Measurements from ENCODE around the gene MATN3. TPM values are rescaled to one million over a fixed set of nuclear protein-coding genes. Genes with fewer than 3 reads are reported as not detected.

Gene MATN3
- total and polyA plus RNA-seq, 5 donors from 2014 or later = not detected

DNA sequence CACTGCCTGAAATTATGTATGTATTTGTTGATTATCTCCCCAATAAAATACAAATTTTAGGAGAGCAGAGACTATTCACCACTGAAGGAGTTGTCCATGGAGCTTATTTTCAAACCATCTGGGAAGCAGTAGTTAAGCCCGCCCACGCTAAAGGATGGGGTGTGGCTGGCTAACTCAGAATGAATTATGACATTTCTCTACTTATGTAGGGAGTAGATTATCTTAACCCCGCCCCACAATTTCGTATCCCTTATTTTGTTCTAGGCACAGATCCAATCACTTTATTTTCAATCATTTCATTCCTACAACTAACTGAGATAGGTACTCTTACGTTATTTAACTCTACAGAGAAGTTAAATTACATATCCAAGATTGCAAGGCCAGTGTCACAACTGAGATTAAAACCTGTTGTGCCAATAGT lies 40.4 kb upstream of the MATN3 start:
- DNase-seq (no peak), ATAC-seq (ENCODE audit: low read depth in 2 of 2) (no peak)
- Histone ChIP-seq H3K4me3 (ENCODE audit: low read depth, low read length) (peak overlapping the region; percentile 94), H3K4me1 (ENCODE audit: control insufficient read depth, insufficient read depth, low read length, poor library complexity, severe bottlenecking) (peaks cover 32% of the 10 kb centered on the region), H3K36me3 (ENCODE audit: control insufficient read depth, insufficient read depth, low read length) (no peaks in the 10 kb centered on the region), H3K27me3 (ENCODE audit: control insufficient read depth, insufficient read depth, low read length) (peaks cover 28% of the 10 kb centered on the region), H3K27ac (ENCODE audit: insufficient read depth, low read length, poor library complexity, severe bottlenecking) (no peak overlapping the region), H3K9me3 (ENCODE audit: control insufficient read depth in 2 of 2, low read length in 2 of 2) (no peaks in the 10 kb centered on the region)
- no peak overlapping the region for H3K4me3 Mint-ChIP-seq
- peaks cover 0 to 4% (median 0%) of the 10 kb centered on the region in 7 donors for H3K9me3 Mint-ChIP-seq
- peaks cover 22 to 27% (median 24%) of the 10 kb centered on the region in 4 donors for H3K4me1 Mint-ChIP-seq
- H3K27ac Mint-ChIP-seq = no peak overlapping the region
- peaks cover 36% of the 10 kb centered on the region for H3K27me3 Mint-ChIP-seq
- H3K36me3 Mint-ChIP-seq = no peaks in the 10 kb centered on the region

DNA sequence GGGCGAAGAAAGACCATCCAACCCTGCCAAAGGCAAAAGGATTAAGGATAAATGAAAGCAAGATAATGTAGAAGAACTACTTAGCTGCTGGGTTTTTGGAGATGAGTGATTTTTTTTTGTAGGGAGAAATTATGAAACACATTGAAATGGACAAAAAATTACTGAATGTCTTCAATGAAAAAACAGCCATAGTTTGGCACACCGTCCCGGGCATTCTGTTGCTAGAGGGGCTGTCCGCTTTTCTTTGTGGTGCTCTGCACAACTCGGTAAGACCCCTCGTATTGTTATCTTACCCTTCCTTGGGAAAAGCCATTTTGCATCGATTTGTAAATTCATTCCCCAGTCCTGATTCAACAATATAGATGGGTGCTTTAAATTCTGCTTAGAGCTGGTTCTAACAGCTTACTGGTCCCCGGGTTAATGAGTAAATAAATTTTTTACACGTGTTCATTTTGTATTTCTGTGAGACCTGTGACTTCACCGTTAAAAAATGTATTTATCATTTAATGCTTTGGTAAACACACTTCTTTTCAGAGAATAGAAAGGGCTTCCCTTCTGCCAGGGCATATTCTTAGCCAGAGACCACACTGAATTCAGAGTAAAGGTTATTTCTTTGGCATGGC lies 39.9 kb upstream of the MATN3 start:
- Mint-ChIP-seq H3K9me3 (no peaks in the 10 kb centered on the region), H3K4me3 (no peak overlapping the region), H3K36me3 (no peaks in the 10 kb centered on the region), H3K4me1 (peaks cover 25 to 31% (median 28%) of the 10 kb centered on the region in 4 donors), H3K27ac (no peak overlapping the region), H3K27me3 (peaks cover 31% of the 10 kb centered on the region)
- peaks cover 34% of the 10 kb centered on the region for H3K4me1 ChIP-seq (ENCODE audit: control insufficient read depth, insufficient read depth, low read length, poor library complexity, severe bottlenecking)
- H3K36me3 ChIP-seq (ENCODE audit: control insufficient read depth, insufficient read depth, low read length) = no peaks in the 10 kb centered on the region
- DNase-seq = peak in 1 of 3 donors; percentile 9
- H3K4me3 ChIP-seq (ENCODE audit: low read depth, low read length) = peak overlapping the region; percentile 94
- peaks cover 23% of the 10 kb centered on the region for H3K27me3 ChIP-seq (ENCODE audit: control insufficient read depth, insufficient read depth, low read length)
- no peak for ATAC-seq (ENCODE audit: low read depth in 2 of 2)
- no peaks in the 10 kb centered on the region for H3K9me3 ChIP-seq (ENCODE audit: control insufficient read depth in 2 of 2, low read length in 2 of 2)
- H3K27ac ChIP-seq (ENCODE audit: insufficient read depth, low read length, poor library complexity, severe bottlenecking) = peak overlapping the region; percentile 99

DNA sequence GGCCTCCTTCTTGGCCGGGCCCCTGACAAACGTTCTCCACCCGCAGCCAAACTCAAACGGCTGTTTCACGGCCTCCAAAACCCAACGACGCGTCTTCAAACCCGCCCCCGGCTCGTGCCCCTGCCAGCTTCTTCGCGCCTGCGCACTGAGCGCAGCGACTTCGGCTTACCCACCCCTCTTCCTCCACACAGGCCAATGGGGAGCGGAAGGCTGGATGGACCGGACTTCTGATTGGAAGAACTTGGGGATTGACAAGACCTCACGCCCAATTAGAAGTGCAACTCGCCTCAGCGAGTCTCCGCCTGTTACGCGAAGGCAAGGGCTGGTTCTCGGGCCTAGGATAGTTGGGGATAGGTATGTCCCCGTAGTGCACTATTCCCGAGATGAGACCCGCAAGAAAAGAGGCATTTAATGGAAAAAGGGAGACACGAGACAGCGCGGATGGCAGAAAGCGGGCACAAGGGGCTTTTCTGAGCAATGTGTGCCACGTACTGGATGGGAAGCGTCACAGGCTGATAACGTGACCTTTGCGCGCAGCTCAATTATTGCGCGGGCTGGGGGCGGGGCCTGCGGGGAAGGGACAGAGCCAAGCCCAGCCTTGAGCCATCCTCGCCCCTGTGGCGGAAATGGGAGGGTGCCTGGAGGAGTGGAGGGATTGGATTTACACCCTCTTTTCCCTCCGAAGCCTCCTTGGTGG lies 39.2 kb upstream of the MATN3 start, which contains the start of gene LAPTM4A:
TSS of gene LAPTM4A (minus strand) at position 97 of the 697 bp plus-strand sequence. CDS start 108 bp downstream, outside the sequence.
- no peaks in the 10 kb centered on the region for H3K36me3 ChIP-seq (ENCODE audit: control insufficient read depth, insufficient read depth, low read length)
- peak within 1 kb of the TSS; percentile 99 for H3K27ac ChIP-seq (ENCODE audit: insufficient read depth, low read length, poor library complexity, severe bottlenecking)
- H3K27me3 ChIP-seq (ENCODE audit: control insufficient read depth, insufficient read depth, low read length) = peaks cover 18% of the 10 kb centered on the region
- peak within 1 kb of the TSS; percentile 94 for H3K4me3 ChIP-seq (ENCODE audit: low read depth, low read length)
- H3K4me1 ChIP-seq (ENCODE audit: control insufficient read depth, insufficient read depth, low read length, poor library complexity, severe bottlenecking) = peaks cover 34% of the 10 kb centered on the region
- peak; percentile 96 to 97 for ATAC-seq (ENCODE audit: low read depth in 2 of 2)
- H3K4me3 Mint-ChIP-seq = no peak within 1 kb of the TSS
- H3K4me1 Mint-ChIP-seq = peaks cover 25 to 33% (median 29%) of the 10 kb centered on the region in 4 donors
- peaks cover 26% of the 10 kb centered on the region for H3K27me3 Mint-ChIP-seq
- H3K9me3 ChIP-seq (ENCODE audit: control insufficient read depth in 2 of 2, low read length in 2 of 2) = no peaks in the 10 kb centered on the region
- no peaks in the 10 kb centered on the region for H3K9me3 Mint-ChIP-seq
- DNase-seq = peak; percentile 98 to 100 (median 98)
- peaks cover 3% of the 10 kb centered on the region for H3K36me3 Mint-ChIP-seq
- H3K27ac Mint-ChIP-seq = no peak within 1 kb of the TSS

DNA sequence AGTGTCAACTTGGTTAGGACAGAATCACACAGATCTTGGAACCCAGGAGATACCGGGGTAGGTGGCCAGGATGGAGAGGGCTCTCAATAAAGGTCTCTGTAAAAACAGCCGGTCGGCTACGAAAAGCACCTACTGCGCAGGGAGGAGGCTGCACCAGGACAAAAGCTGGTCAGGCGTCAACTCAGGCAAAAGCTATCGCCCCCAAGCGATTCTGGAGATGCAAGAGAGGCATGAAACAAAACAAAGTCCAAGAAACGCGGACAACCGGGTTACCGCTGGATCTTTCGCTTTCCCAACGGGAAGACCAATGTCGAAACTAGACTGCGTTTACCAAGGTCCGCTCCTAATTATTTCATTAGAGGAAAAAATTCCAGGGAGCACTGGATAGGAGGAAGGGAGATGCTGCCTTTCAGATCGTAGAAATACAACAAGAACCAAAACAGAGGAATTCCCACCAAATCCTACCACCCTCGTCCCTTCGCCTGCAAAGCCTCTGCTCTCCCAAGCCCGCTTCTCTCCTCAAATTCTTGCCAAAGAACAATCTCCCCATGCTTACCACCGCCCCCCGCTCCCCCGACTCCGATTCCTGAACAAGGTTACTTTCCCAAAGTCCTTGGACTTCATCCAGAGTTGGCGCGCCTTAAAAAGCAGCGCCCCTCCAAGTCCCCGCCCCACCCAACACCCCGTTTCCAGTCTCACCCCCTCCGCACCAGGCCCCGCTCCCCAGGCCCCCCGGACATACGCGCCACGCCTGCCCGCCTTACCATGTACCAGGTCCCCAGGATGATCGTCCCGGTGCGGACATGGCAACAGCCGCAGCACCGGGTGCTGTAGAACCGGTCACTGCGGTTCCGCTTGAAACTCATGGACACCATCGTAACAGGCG lies 38.4 kb upstream of the MATN3 start:
- Mint-ChIP-seq H3K27ac (no peak overlapping the region), H3K36me3 (peaks cover 3% of the 10 kb centered on the region), H3K9me3 (no peaks in the 10 kb centered on the region), H3K4me1 (peaks cover 25 to 36% (median 30%) of the 10 kb centered on the region in 4 donors), H3K4me3 (no peak overlapping the region), H3K27me3 (peaks cover 18% of the 10 kb centered on the region)
- DNase-seq = peak in 1 of 3 donors; percentile 37
- H3K36me3 ChIP-seq (ENCODE audit: control insufficient read depth, insufficient read depth, low read length) = no peaks in the 10 kb centered on the region
- H3K9me3 ChIP-seq (ENCODE audit: control insufficient read depth in 2 of 2, low read length in 2 of 2) = no peaks in the 10 kb centered on the region
- H3K27ac ChIP-seq (ENCODE audit: insufficient read depth, low read length, poor library complexity, severe bottlenecking) = peak overlapping the region; percentile 99
- peaks cover 15% of the 10 kb centered on the region for H3K27me3 ChIP-seq (ENCODE audit: control insufficient read depth, insufficient read depth, low read length)
- peak overlapping the region; percentile 94 for H3K4me3 ChIP-seq (ENCODE audit: low read depth, low read length)
- H3K4me1 ChIP-seq (ENCODE audit: control insufficient read depth, insufficient read depth, low read length, poor library complexity, severe bottlenecking) = peaks cover 34% of the 10 kb centered on the region
- ATAC-seq (ENCODE audit: low read depth in 2 of 2) = peak; percentile 12 to 17

- DNase-seq = peak in 2 of 3 donors; percentile 49
These were observed 37.7 kb upstream of the MATN3 start for GRCh38 chr2:20050104-20050645.

GRCh38 chr2:20049637-20050036 lies 37.2 kb upstream of the MATN3 start:
- Mint-ChIP-seq H3K4me1 (peaks cover 31 to 45% (median 35%) of the 10 kb centered on the region in 4 donors), H3K27ac (no peak overlapping the region), H3K9me3 (no peaks in the 10 kb centered on the region), H3K36me3 (peaks cover 3% of the 10 kb centered on the region), H3K27me3 (peaks cover 6% of the 10 kb centered on the region), H3K4me3 (no peak overlapping the region)
- DNase-seq (peak in 1 of 3 donors; percentile 6), ATAC-seq (ENCODE audit: low read depth in 2 of 2) (no peak)
- Histone ChIP-seq H3K27me3 (ENCODE audit: control insufficient read depth, insufficient read depth, low read length) (peaks cover 8% of the 10 kb centered on the region), H3K4me1 (ENCODE audit: control insufficient read depth, insufficient read depth, low read length, poor library complexity, severe bottlenecking) (peaks cover 34% of the 10 kb centered on the region), H3K9me3 (ENCODE audit: control insufficient read depth in 2 of 2, low read length in 2 of 2) (no peaks in the 10 kb centered on the region), H3K36me3 (ENCODE audit: control insufficient read depth, insufficient read depth, low read length) (no peaks in the 10 kb centered on the region), H3K27ac (ENCODE audit: insufficient read depth, low read length, poor library complexity, severe bottlenecking) (no peak overlapping the region), H3K4me3 (ENCODE audit: low read depth, low read length) (peak overlapping the region; percentile 94)

More at GRCh38 chr2:20050104-20050645, 37.7 kb upstream of the MATN3 start:
- peaks cover 30 to 42% (median 34%) of the 10 kb centered on the region in 4 donors for H3K4me1 Mint-ChIP-seq
- no peaks in the 10 kb centered on the region for H3K9me3 Mint-ChIP-seq
- peak overlapping the region; percentile 99 for H3K27ac ChIP-seq (ENCODE audit: insufficient read depth, low read length, poor library complexity, severe bottlenecking)
- no peaks in the 10 kb centered on the region for H3K36me3 ChIP-seq (ENCODE audit: control insufficient read depth, insufficient read depth, low read length)
- peaks cover 13% of the 10 kb centered on the region for H3K27me3 ChIP-seq (ENCODE audit: control insufficient read depth, insufficient read depth, low read length)
- no peak overlapping the region for H3K4me3 Mint-ChIP-seq
- no peaks in the 10 kb centered on the region for H3K9me3 ChIP-seq (ENCODE audit: control insufficient read depth in 2 of 2, low read length in 2 of 2)
- H3K36me3 Mint-ChIP-seq = peaks cover 3% of the 10 kb centered on the region
- peak overlapping the region; percentile 94 for H3K4me3 ChIP-seq (ENCODE audit: low read depth, low read length)
- H3K4me1 ChIP-seq (ENCODE audit: control insufficient read depth, insufficient read depth, low read length, poor library complexity, severe bottlenecking) = peaks cover 34% of the 10 kb centered on the region
- ATAC-seq (ENCODE audit: low read depth in 2 of 2) = no peak
- peaks cover 11% of the 10 kb centered on the region for H3K27me3 Mint-ChIP-seq
- no peak overlapping the region for H3K27ac Mint-ChIP-seq

Data from CD4-positive, CD25-positive, alpha-beta regulatory T cell (primary cell).